Rectal smooth muscle tissue (tissue), 1 donor: ENCODE results near the gene PROM2.

ENCODE experiments used
- H3K27ac ChIP-seq: one replicate; pipeline ENCODE4 v1.7.0; 2013; ENCODE audit warnings: low read depth, low read length, inconsistent platforms
- H3K27me3 ChIP-seq: one replicate; pipeline ENCODE4 v1.7.0; 2013; ENCODE audit warnings: low read length; ENCODE audit not compliant: control insufficient read depth, insufficient read depth
- H3K36me3 ChIP-seq: one replicate; pipeline ENCODE4 v1.7.0; 2013; ENCODE audit warnings: low read length; ENCODE audit not compliant: control insufficient read depth, insufficient read depth
- H3K4me1 ChIP-seq: one replicate; pipeline ENCODE4 v1.7.0; 2013; ENCODE audit warnings: low read length; ENCODE audit not compliant: control insufficient read depth, insufficient read depth
- H3K4me3 ChIP-seq: one replicate; pipeline ENCODE4 v1.7.0; 2013; ENCODE audit warnings: low read length
- H3K9ac ChIP-seq: one replicate; pipeline ENCODE4 v1.7.0; 2013; ENCODE audit warnings: low read length

The PROM2 gene

GRCh38 chr2:95271381-95271971, 2.8 kb upstream of the PROM2 start:
- Histone ChIP-seq H3K9ac (no peak overlapping the region), H3K36me3 (no peaks in the 10 kb centered on the region), H3K27me3 (no peaks in the 10 kb centered on the region), H3K27ac (no peak overlapping the region), H3K4me3 (no peak overlapping the region), H3K4me1 (no peaks in the 10 kb centered on the region)

- Histone ChIP-seq H3K4me3 (no peak overlapping the region), H3K27me3 (no peaks in the 10 kb centered on the region), H3K36me3 (no peaks in the 10 kb centered on the region), H3K4me1 (no peaks in the 10 kb centered on the region), H3K9ac (no peak overlapping the region), H3K27ac (no peak overlapping the region)
These were observed 1.9 kb upstream of the PROM2 start for GRCh38 chr2:95272299-95272751.

GRCh38 chr2:95272781-95273180, 1.5 kb upstream of the PROM2 start:
- H3K27ac ChIP-seq, result no peak overlapping the region
- H3K4me3 ChIP-seq, result no peak overlapping the region
- no peaks in the 10 kb centered on the region for H3K4me1 ChIP-seq
- H3K27me3 ChIP-seq, result no peaks in the 10 kb centered on the region
- no peaks in the 10 kb centered on the region for H3K36me3 ChIP-seq
- H3K9ac ChIP-seq, result no peak overlapping the region

DNA sequence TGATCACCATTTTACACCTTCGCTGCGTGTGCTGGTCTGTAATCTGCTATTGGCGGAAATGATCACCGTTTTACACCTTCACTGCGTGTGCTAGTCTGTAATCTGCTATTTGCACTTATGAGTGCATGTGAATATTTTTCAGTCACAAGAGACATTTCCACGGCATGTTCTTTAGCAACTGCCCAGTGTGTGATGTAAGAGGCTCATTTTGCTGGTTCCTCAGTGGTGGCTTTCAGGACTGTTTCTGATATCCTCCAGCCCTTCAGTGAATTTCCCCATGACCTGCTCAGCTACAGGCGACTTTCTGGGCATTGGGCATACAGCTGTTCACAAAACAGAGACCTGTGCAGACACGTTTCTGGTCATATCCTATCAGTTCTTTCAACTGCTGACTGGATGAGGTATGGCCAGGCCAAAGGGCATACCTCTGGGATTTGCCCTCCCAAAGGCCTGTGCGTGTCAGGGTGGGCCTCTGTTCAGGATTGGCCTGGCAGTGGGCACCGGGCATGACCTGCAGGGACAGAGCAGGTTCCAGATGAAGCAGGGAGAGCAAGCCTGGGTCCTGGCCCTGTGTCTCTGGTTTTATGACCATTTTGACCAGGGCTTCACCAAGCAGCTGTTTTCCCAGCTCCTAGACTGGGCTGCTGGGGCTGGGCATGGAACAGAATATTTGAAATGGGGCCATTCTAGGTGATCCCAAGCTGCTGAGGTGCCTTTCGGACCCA, 521 bp upstream of the PROM2 start:
- Histone ChIP-seq H3K4me3 (no peak overlapping the region), H3K27me3 (no peaks in the 10 kb centered on the region), H3K9ac (no peak overlapping the region), H3K36me3 (no peaks in the 10 kb centered on the region), H3K27ac (no peak overlapping the region), H3K4me1 (no peaks in the 10 kb centered on the region)

- no peak overlapping the region for H3K9ac ChIP-seq
- no peak overlapping the region for H3K27ac ChIP-seq
- H3K36me3 ChIP-seq, result no peaks in the 10 kb centered on the region
- no peaks in the 10 kb centered on the region for H3K27me3 ChIP-seq
- peak overlapping the region; percentile 47 for H3K4me3 ChIP-seq
- no peaks in the 10 kb centered on the region for H3K4me1 ChIP-seq
These were observed 884 bp downstream of the PROM2 start for GRCh38 chr2:95275151-95275515.

GRCh38 chr2:95275601-95276243, 1.5 kb downstream of the PROM2 start:
- H3K9ac ChIP-seq, result no peak overlapping the region
- no peaks in the 10 kb centered on the region for H3K27me3 ChIP-seq
- H3K4me1 ChIP-seq, result no peaks in the 10 kb centered on the region
- H3K36me3 ChIP-seq, result no peaks in the 10 kb centered on the region
- H3K27ac ChIP-seq, result no peak overlapping the region
- H3K4me3 ChIP-seq, result peak overlapping the region; percentile 47

DNA sequence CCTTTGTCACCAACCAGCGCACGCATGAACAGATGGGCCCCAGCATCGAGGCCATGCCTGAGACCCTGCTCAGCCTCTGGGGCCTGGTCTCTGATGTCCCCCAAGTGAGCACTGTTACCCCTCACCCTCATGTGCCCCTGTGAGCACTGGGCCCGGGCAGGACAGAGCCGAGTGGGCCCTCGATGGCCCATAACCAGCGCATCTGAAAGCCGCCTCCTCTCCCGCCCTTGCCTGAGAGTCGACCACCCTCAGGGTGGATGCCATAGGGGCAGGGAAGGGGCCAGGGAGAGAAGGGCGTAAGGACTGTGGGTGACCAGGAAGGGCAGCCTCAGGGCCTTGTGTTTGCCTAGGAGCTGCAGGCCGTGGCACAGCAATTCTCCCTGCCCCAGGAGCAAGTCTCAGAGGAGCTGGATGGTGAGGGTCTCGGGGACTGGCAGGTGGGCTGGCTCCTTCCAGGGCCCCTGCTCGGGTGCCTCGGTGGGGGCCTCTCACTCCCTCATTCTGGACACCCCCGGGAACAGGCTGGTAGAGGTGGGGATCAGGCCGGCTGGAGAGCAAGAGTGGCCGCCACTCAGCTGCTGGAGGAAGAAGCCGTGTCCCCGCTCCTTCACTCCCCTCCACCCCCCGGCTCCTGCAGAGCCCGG, 2.1 kb downstream of the PROM2 start:
- Histone ChIP-seq H3K27ac (no peak overlapping the region), H3K36me3 (no peaks in the 10 kb centered on the region), H3K9ac (no peak overlapping the region), H3K4me1 (no peaks in the 10 kb centered on the region), H3K4me3 (no peak overlapping the region), H3K27me3 (no peaks in the 10 kb centered on the region)

DNA sequence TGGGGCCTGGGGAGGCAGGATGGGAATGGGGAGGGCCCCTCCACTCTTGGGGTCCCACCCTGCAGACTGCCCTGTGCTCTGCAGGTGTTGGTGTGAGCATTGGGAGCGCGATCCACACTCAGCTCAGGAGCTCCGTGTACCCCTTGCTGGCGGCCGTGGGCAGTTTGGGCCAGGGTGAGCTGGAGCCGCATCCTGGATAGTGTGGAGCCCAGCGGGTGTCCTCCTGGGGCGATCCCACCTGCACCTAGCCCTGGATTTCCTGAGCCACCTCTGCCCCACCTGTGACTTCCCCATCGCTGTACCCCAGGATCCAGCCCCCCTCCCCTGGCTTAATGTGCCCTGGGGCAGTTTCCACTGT, 2.6 kb downstream of the PROM2 start:
- Histone ChIP-seq H3K9ac (no peak overlapping the region), H3K27me3 (no peaks in the 10 kb centered on the region), H3K4me1 (no peaks in the 10 kb centered on the region), H3K4me3 (no peak overlapping the region), H3K27ac (no peak overlapping the region), H3K36me3 (no peaks in the 10 kb centered on the region)

DNA sequence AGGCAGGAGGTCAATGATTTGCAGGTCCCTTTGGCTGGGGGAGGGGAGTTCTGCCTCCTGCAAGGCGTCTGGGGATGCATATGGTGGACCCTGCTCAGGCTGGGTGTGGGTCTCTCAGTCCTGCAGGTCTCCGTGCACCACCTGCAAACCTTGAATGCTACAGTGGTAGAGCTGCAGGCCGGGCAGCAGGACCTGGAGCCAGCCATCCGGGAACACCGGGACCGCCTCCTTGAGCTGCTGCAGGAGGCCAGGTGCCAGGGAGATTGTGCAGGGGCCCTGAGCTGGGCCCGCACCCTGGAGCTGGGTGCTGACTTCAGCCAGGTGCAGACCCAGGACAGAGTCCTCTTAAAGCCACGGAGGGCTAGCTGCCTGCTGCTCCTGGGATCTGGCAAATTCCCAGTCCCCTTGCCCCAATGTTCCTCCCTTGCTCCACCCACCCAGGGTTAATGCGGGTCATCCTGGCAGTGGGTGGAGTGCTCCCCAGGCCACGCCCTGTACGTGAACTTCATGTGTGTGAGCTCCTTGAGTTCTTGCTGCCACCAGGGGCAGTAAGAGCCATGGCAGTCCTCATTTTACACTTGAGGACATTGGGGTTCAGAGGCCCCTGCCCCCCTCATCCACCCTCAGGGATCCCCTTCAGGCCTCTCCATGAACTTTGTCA, 3.1 kb downstream of the PROM2 start:
- Histone ChIP-seq H3K4me3 (no peak overlapping the region), H3K9ac (no peak overlapping the region), H3K27me3 (no peaks in the 10 kb centered on the region), H3K36me3 (no peaks in the 10 kb centered on the region), H3K4me1 (no peaks in the 10 kb centered on the region), H3K27ac (no peak overlapping the region)

DNA sequence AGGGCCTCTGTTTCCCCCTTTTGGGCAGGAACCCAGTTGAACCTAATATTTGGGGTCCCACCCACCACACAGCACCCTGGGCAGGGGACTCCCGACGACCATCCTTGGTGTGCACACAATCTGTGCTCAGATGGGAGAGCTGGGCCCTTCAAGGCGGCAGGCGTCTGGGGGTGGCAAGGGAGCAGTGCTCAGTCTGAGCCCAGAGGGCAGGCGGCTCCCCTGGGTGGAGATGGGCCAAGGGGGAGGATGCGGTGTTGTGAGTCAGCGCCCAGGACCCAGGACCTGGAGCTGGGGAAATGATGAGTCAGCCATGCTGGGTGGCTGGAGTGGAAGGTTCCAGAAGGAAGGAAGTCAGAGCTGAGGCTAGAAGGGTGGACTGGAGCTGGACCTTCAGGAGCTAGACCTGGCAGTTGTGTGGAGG, 3.8 kb downstream of the PROM2 start:
- H3K4me1 ChIP-seq, result no peaks in the 10 kb centered on the region
- H3K27ac ChIP-seq, result no peak overlapping the region

DNA sequence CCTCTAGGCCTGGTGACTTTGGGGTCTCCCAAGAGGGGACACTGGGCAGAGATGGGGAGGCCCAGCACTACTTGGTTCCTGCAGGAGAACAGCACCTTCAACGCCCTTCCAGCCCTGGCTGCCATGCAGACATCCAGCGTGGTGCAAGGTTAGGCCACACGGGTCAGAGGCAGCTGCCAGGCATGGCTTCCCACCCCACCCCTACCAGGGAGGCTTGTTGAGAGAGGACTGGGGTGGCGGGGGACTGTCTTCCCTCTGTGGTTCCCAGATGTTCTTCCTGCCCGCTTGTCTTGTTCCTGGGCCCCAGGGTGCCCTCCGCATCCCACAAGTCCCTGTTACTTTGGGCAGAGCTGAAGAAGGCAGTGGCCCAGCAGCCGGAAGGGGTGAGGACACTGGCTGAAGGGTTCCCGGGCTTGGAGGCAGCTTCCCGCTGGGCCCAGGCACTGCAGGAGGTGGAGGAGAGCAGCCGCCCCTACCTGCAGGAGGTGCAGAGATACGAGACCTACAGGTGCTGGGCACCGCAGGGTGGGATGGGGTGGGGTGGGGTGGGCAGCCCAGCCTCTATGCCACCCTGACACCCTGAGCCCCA, 4.5 kb downstream of the PROM2 start:
- no peak overlapping the region for H3K4me3 ChIP-seq
- no peak overlapping the region for H3K27ac ChIP-seq
- H3K9ac ChIP-seq, result no peak overlapping the region
- no peaks in the 10 kb centered on the region for H3K4me1 ChIP-seq
- H3K27me3 ChIP-seq, result no peaks in the 10 kb centered on the region
- H3K36me3 ChIP-seq, result no peaks in the 10 kb centered on the region

More for the DNA sequence above, 3.8 kb downstream of the PROM2 start:
- Histone ChIP-seq H3K9ac (no peak overlapping the region), H3K4me3 (no peak overlapping the region), H3K36me3 (no peaks in the 10 kb centered on the region), H3K27me3 (no peaks in the 10 kb centered on the region)
